Activated CD8-positive, alpha-beta T cell treated with anti-CD3 and anti-CD28 coated beads, Interleukin-2, amount 10 ng/mL, durations not matched to agents 7 days and 5 days (primary cell): ENCODE data around the gene PLAC9. TPM values are rescaled to one million over a fixed set of nuclear protein-coding genes. Genes with fewer than 3 reads are reported as not detected.

Source experiments
- ATAC-seq: fragments of 150-1000 bp; cut with Tn5 transposase; one replicate; pipeline ENCODE4 v1.10.0; 2021; ENCODE audit warnings: moderate library complexity
- CTCF ChIA-PET: fragments of 350-600 bp; sonication (Branson Sonifier 250); formaldehyde crosslinking; loops from one replicate; lab custom pipeline; 2021; ENCODE audit warnings: antibody characterized with exemption; lab: Charles Lee
- POLR2A ChIA-PET: fragments of 350-600 bp; sonication (Branson Sonifier 250); formaldehyde crosslinking; loops from one replicate; lab custom pipeline; 2021; ENCODE audit warnings: antibody characterized with exemption; lab: Charles Lee
- DNase-seq: peaks from one replicate; pipeline ENCODE4 v3.0.0-alpha.2; 2020
- H3K27ac Mint-ChIP-seq: one replicate; pipeline ENCODE4 v1.8.0; 2021; ENCODE audit warnings: mild to moderate bottlenecking, mixed read lengths
- H3K27me3 Mint-ChIP-seq: one replicate; pipeline ENCODE4 v1.8.0; 2021; ENCODE audit warnings: low read depth, mixed read lengths
- H3K36me3 Mint-ChIP-seq: one replicate; pipeline ENCODE4 v1.8.0; 2021; ENCODE audit warnings: low read depth, mixed read lengths
- H3K4me1 Mint-ChIP-seq: one replicate; pipeline ENCODE4 v1.8.0; 2021; ENCODE audit warnings: low read depth, mixed read lengths
- H3K4me3 Mint-ChIP-seq: one replicate; pipeline ENCODE4 v1.8.0; 2021; ENCODE audit warnings: mild to moderate bottlenecking, mixed read lengths
- H3K9me3 Mint-ChIP-seq: one replicate; pipeline ENCODE4 v1.8.0; 2022; ENCODE audit warnings: mixed read lengths; ENCODE audit not compliant: insufficient read depth
- total RNA-seq, 2 experiments: library from RNA; stranded (reverse); gene quantifications; one replicate each; pipeline ENCODE4 v1.2.3, GENCODE V29; 2021

PLAC9 gene
- total RNA-seq, 2 experiments from 2014 or later, result not detected

DNA sequence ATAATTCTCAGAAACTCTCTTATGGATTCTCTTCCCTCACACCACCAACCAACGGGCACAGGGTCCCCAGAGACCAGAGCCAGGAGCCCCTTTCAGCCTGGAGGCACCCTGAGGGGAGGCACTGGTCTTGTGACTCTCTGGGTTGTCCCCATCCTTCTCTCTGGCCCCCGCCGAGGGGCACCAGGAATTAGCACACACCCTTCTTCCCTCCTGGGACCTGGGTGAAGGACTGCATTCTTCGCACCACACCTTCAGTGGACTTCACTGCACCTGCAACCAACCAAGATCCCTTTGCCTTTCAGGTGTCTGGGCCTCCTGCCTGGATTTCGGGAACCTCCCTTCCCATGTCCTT lies 22.1 kb downstream of the PLAC9 start:
- Mint-ChIP-seq H3K4me1 (peaks cover 16% of the 10 kb centered on the region), H3K9me3 (no peaks in the 10 kb centered on the region), H3K27ac (no peak overlapping the region), H3K4me3 (no peak overlapping the region), H3K36me3 (peaks cover 87% of the 10 kb centered on the region), H3K27me3 (no peaks in the 10 kb centered on the region)
- DNase-seq (no peak), ATAC-seq (no peak)
- CTCF ChIA-PET, result interaction anchor here (0.9 kb wide), 1 partner anchor 49 kb away, joined by 3 read pairs; no protein-coding TSS in a partner anchor
- POLR2A ChIA-PET, result no interaction called here

- Mint-ChIP-seq H3K9me3 (no peaks in the 10 kb centered on the region), H3K4me3 (no peak overlapping the region), H3K27ac (no peak overlapping the region), H3K27me3 (no peaks in the 10 kb centered on the region), H3K4me1 (peaks cover 16% of the 10 kb centered on the region), H3K36me3 (peaks cover 89% of the 10 kb centered on the region)
- DNase-seq (no peak), ATAC-seq (no peak)
- CTCF ChIA-PET, result interaction anchor here (0.9 kb wide), 2 partner anchors 49 to 68 kb away, joined by 3 to 4 read pairs; no protein-coding TSS in a partner anchor
- POLR2A ChIA-PET, result no interaction called here
These were observed 22.6 kb downstream of the PLAC9 start for GRCh38 chr10:80154978-80155695.

GRCh38 chr10:80155696-80156215 lies 23.2 kb downstream of the PLAC9 start:
- peaks cover 89% of the 10 kb centered on the region for H3K36me3 Mint-ChIP-seq
- H3K4me3 Mint-ChIP-seq, result no peak overlapping the region
- no peak overlapping the region for H3K27ac Mint-ChIP-seq
- ChIA-PET POLR2A (no interaction called here), CTCF (interaction anchor here (0.9 to 1.9 kb wide), 3 partner anchors 11 to 67 kb away, joined by 3 to 7 read pairs (median 4); no protein-coding TSS in a partner anchor)
- peaks cover 16% of the 10 kb centered on the region for H3K4me1 Mint-ChIP-seq
- DNase-seq, result no peak
- no peak for ATAC-seq
- no peaks in the 10 kb centered on the region for H3K27me3 Mint-ChIP-seq
- H3K9me3 Mint-ChIP-seq, result no peaks in the 10 kb centered on the region

GRCh38 chr10:80156216-80156615 lies 23.7 kb downstream of the PLAC9 start:
- CTCF ChIA-PET, result interaction anchor here (0.9 to 1.9 kb wide), 2 partner anchors 12 to 66 kb away, joined by 4 to 7 read pairs; no protein-coding TSS in a partner anchor
- Mint-ChIP-seq H3K4me3 (no peak overlapping the region), H3K27ac (no peak overlapping the region), H3K27me3 (no peaks in the 10 kb centered on the region), H3K4me1 (peaks cover 12% of the 10 kb centered on the region), H3K9me3 (no peaks in the 10 kb centered on the region), H3K36me3 (peaks cover 89% of the 10 kb centered on the region)
- ATAC-seq, result no peak
- no peak for DNase-seq
- POLR2A ChIA-PET, result interaction anchor here (1.1 kb wide), 1 partner anchor 12 kb away, joined by 3 read pairs; no protein-coding TSS in a partner anchor

DNA sequence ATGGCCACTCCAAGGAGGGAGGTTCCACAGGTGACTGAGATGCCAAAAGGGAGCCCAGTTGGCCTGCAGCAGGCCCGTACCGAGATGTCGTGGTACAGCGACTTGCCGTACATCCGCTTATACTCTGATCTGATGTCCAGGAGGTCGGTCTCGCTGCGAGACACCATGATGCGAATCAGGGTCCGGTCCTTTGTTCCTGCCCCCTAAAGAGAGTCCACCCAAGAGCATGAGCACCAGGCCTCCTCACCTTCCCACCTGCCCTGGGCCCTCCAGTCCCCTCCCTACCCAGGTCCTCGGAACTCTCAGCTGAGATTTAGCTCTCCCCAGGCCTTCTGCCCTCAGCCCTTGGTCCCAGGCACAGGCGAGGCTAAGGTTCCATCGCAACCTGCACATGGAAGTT lies 25.0 kb downstream of the PLAC9 start:
- no peak overlapping the region for H3K27ac Mint-ChIP-seq
- no peak for ATAC-seq
- ChIA-PET CTCF (interaction anchor here (1.9 kb wide), 1 partner anchor 13 kb away, joined by 7 read pairs; no protein-coding TSS in a partner anchor), POLR2A (no interaction called here)
- no peak overlapping the region for H3K4me3 Mint-ChIP-seq
- H3K9me3 Mint-ChIP-seq, result no peaks in the 10 kb centered on the region
- H3K36me3 Mint-ChIP-seq, result peaks cover 88% of the 10 kb centered on the region
- no peaks in the 10 kb centered on the region for H3K27me3 Mint-ChIP-seq
- H3K4me1 Mint-ChIP-seq, result peaks cover 10% of the 10 kb centered on the region
- no peak for DNase-seq

GRCh38 chr10:80158126-80158525 lies 25.6 kb downstream of the PLAC9 start:
- Mint-ChIP-seq H3K4me3 (no peak overlapping the region), H3K36me3 (peaks cover 87% of the 10 kb centered on the region), H3K4me1 (peaks cover 10% of the 10 kb centered on the region), H3K27ac (no peak overlapping the region), H3K27me3 (no peaks in the 10 kb centered on the region), H3K9me3 (no peaks in the 10 kb centered on the region)
- ChIA-PET CTCF (interaction anchor here (0.9 kb wide), 1 partner anchor 220 kb away, joined by 5 read pairs; no protein-coding TSS in a partner anchor), POLR2A (no interaction called here)
- DNase-seq, result no peak
- ATAC-seq, result no peak

- peaks cover 10% of the 10 kb centered on the region for H3K4me1 Mint-ChIP-seq
- DNase-seq (no peak), ATAC-seq (no peak)
- CTCF ChIA-PET, result interaction anchor here (0.9 kb wide), 1 partner anchor 220 kb away, joined by 5 read pairs; no protein-coding TSS in a partner anchor
- H3K27ac Mint-ChIP-seq, result no peak overlapping the region
- POLR2A ChIA-PET, result no interaction called here
- no peak overlapping the region for H3K4me3 Mint-ChIP-seq
- no peaks in the 10 kb centered on the region for H3K9me3 Mint-ChIP-seq
- H3K36me3 Mint-ChIP-seq, result peaks cover 87% of the 10 kb centered on the region
- no peaks in the 10 kb centered on the region for H3K27me3 Mint-ChIP-seq
These were observed 26.1 kb downstream of the PLAC9 start for GRCh38 chr10:80158598-80159127.

- ChIA-PET CTCF (interaction anchor here (1.7 kb wide), 1 partner anchor 63 kb away, joined by 5 read pairs; no protein-coding TSS in a partner anchor), POLR2A (no interaction called here)
- H3K27me3 Mint-ChIP-seq, result no peaks in the 10 kb centered on the region
- peaks cover 84% of the 10 kb centered on the region for H3K36me3 Mint-ChIP-seq
- ATAC-seq, result no peak
- no peak overlapping the region for H3K4me3 Mint-ChIP-seq
- H3K4me1 Mint-ChIP-seq, result peaks cover 10% of the 10 kb centered on the region
- H3K9me3 Mint-ChIP-seq, result no peaks in the 10 kb centered on the region
- H3K27ac Mint-ChIP-seq, result peak overlapping the region; percentile 53
- no peak for DNase-seq
These were observed 26.8 kb downstream of the PLAC9 start for GRCh38 chr10:80159166-80159873.

DNA sequence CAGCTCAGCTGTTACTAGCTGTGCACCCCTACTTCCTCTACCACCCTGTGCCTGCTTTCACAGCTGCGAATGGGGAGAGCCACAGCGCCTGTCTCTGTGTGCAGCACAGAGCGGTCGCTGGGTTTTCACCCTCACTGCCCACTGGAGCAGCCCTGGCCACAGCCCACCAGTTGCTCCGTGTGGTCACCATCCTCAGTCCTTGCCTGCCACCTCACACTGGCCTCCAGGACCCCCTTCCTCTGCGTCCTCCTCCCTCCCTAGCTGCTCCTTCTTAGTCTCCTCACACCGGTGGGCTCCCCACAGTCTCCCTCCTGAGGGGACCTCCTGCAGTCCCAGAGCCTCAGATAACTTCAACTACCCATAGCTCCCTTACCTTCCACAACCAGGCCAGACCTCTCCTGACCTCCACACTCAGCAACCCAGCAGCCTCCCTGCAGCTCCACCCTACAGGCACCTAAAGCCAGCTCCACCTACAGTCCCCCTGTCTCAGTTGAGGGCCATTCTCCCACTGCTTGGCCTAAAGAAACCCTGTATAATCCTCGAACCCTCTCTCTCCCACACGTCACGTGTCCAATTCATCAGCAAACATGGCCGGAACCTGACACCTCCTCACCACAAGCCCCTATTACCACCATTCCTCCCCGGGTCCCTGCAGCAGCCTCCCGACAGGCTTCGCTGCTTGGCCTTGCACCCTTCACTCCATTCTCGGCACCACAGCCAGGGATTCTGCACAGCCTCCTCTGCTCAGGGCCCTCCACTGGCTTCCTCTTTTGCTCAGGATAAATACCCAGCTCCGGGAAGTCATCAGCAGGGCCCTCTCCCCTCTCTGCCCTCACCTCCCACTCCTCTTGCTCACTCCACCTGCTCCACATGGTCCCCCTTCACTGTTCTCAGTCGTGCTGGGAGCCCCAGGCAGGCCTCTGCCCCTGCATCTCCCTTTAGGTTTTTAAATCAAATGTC lies 28.1 kb downstream of the PLAC9 start:
- Mint-ChIP-seq H3K4me1 (peaks cover 10% of the 10 kb centered on the region), H3K4me3 (no peak overlapping the region), H3K27me3 (no peaks in the 10 kb centered on the region), H3K27ac (peak overlapping the region; percentile 63), H3K9me3 (no peaks in the 10 kb centered on the region), H3K36me3 (peaks cover 72% of the 10 kb centered on the region)
- no peak for ATAC-seq
- no peak for DNase-seq
- ChIA-PET POLR2A (no interaction called here), CTCF (interaction anchor here (1.7 kb wide), 1 partner anchor 62 kb away, joined by 5 read pairs; no protein-coding TSS in a partner anchor)

DNA sequence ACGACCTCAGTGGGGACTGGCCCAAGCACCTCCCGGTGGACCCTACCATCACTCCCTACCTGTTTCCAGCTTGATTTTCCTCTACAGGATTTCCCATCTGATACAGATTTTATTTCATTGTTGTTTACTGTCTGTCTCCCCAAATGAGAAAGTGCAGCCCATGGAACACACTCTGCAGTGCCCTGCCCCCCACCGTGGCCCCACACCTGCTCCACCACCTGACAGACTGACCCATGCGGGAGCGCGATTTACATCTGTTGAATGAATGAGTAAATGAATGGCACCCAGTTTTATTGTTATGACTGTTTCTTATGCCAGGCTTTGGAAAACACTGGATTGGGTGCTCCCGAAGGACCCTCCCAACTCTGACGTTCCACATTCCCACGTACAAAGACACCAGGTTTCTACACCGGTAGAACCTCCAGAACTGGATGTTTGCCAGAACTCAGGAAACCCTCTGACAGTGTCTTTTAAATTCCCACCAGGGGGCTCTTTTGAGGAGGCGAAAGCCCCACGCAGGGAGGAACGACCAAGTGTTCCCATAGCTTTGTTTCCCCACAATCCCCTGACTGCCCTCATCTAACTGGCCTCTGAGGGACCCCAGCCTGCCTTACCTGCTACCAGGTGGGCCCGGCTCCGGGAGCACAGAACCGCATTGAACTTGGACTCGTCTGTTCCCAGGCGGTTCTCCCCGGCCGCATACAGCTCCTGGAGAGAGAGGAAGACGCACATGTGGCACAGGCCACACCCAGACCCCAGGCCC lies 29.0 kb downstream of the PLAC9 start:
- peaks cover 71% of the 10 kb centered on the region for H3K36me3 Mint-ChIP-seq
- H3K9me3 Mint-ChIP-seq, result no peaks in the 10 kb centered on the region
- no peaks in the 10 kb centered on the region for H3K27me3 Mint-ChIP-seq

More for the DNA sequence above, 29.0 kb downstream of the PLAC9 start:
- DNase-seq (no peak), ATAC-seq (no peak)
- CTCF ChIA-PET, result interaction anchor here (1.3 to 1.6 kb wide), 4 partner anchors 13 to 61 kb away, joined by 4 to 6 read pairs (median 6); no protein-coding TSS in a partner anchor
- POLR2A ChIA-PET, result interaction anchor here (1.5 kb wide), 1 partner anchor 42 kb away, joined by 4 read pairs; no protein-coding TSS in a partner anchor
- H3K4me1 Mint-ChIP-seq, result peaks cover 10% of the 10 kb centered on the region
- peak overlapping the region; percentile 47 for H3K27ac Mint-ChIP-seq
- H3K4me3 Mint-ChIP-seq, result no peak overlapping the region
